HK-2 (cell line): ENCODE data around the gene SCRN1.
"Not testable (repeated sequence)": the region's sequence is repeated elsewhere in the genome, so short reads cannot be mapped to it uniquely, and the experiment has no call there.

Experiments used
- DNase-seq: peaks from one replicate; pipeline ENCODE4 v3.0.0-alpha.2; 2018; ENCODE audit not compliant: unreplicated experiment

SCRN1 gene

DNA sequence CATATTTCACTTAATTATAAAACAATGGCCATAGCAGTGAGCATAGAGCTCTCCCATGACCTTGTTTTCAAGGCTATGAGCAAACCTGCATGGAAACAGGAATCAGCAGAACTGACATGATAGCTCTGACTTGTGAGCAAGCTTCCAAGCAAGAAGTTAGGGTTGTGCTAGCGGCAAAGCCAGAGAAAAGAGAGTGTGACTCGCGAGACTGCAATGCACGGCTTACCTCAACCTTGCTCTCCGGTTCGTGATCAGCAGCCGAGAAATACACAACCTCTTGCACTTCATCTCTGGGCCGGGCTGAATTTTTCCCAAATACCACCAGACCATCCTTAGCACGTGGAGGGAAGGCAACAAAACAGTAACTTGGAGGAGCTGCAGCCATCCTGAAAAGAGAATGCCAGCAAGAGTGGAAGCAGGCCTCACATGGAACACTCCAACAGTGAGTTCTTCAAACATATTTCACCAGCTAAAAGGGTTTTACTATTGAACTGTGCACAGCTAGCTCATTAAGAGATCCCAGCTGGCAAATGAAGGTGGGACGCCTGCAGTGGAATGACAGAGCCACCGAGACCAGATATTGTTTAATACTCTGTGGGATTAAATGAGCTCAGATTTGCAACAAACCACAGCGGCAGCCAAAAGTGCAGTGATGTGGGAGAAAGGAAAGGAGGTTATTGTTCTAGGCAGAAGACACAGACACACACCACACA lies 20.8 kb downstream of the SCRN1 start:
- DNase-seq = peak; percentile 71

DNA sequence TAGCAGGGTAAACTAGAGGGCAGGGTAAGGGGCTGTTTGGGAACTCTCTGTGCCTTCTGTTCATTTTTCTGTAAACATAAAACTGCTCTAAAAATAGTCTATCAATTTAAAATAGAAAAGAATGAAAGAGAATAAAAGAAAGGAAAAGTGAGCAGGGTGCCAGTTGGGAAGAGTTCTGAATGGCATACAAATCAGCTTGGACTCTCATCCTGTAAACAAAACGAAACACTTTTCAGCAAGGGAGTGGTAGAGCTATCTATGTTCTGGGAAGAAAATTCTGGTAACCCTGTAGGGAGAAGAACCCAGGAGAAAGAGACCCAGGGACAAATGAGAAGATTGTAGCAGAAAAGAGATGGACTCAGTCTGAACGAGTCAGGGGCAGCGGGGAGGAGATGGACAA lies 24.6 kb downstream of the SCRN1 start:
- no peak for DNase-seq

DNA sequence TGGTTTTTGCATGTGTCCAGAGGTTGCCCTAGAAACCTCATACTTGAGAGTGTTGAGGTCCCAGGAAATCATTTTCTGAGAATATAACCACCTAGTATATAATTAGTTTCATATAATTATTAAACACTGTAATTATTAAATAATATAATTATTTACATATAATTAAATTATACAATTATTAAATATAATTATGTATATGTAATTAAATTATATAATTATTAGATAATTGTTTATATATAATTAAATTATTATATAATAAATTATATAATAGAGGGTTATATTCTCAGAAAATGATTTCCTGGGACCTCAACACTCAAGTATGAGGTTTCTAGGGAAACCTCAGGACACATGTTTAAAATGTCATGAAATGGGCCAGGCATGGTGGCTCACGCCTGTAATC lies 27.6 kb downstream of the SCRN1 start:
- DNase-seq = no peak

- DNase-seq = not testable (repeated sequence)
Measured at GRCh38 chr7:29961611-29962010, 28.0 kb downstream of the SCRN1 start.

- DNase-seq = no peak
Measured at GRCh38 chr7:29958667-29959358, 30.8 kb downstream of the SCRN1 start.

DNA sequence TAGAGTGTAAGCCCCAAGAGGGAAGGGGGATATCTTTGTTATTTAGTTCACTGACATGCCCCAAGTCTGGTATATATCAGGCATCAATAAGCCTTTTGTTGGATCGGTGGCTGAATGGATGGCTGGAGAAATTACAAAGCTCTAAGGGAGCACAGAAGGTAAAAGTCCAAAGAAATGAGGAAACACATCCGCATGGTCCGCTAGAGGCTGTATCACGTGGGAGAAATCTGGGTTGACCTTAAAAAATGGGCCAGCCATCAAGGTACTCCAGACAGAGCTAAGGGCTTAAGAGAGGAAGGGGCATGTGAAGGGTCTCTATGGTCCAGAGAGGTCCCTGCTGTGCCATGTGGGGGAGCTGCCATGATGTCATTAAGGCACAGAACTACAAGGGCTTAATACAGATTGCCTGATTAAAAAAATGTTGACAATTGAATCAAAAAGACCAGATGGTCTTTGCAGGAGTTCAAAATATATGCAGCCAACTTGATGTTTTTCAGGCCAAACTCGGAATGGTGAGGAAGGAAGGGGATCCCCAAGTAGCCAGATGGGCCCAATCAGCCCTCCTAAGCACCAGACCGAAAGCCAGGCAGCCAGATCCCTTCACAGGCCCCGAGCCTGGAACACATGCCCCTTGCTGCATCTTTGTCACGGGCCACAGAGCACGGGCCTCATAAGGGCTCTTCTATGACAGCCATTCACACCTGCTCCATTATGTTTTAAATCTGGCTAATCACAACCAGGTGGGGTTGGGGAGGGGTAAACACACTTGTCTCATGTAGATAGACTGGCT lies 31.9 kb downstream of the SCRN1 start:
- no peak for DNase-seq

DNA sequence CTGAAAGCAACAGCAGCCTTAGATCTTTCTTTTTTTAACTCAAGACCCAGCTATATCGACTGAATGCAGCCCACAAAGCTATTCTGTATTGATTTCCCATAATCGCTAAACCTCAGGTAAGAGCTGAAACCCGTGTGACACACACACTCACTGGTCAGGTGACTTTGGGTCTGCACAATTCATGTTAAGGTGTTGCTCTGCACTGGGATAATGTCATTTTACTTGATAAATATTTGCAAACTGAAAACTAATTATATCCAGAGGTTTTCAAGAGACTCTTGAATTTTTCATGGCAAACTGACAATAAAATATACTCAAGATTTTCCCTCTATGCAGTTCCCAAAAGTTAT lies 33.1 kb downstream of the SCRN1 start:
- DNase-seq = no peak

DNA sequence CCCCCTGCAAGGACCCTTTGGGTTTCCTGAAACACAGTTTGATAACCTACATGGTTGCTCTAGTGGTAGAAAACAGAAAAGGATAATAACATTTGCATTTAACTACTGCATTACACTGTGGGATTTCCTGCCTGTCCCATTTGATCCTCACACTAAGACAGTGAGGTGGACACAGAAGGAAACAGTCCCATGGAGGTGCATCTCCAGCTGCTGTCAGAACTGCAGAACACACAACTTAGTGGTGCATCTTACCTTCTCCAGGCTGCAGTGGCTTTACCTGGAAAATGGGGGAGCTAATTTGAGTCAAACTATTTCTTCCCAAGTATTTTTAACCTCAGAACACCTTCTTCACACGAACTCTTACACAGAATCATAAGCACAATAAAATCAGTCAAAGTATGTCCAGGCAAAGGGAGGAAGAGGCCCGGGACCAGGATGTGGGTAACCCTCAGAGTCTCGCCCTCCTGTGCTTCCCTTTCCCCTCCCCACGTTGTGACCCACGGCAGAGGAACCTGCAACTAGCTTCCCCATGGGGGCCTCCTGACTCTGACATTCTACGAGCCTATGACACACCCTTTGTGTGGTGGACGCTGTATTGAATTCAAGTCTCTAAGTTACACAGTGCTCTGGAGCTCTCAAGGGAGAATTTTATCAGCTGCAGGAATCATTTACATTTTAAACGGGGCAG lies 33.7 kb downstream of the SCRN1 start:
- DNase-seq = no peak

DNA sequence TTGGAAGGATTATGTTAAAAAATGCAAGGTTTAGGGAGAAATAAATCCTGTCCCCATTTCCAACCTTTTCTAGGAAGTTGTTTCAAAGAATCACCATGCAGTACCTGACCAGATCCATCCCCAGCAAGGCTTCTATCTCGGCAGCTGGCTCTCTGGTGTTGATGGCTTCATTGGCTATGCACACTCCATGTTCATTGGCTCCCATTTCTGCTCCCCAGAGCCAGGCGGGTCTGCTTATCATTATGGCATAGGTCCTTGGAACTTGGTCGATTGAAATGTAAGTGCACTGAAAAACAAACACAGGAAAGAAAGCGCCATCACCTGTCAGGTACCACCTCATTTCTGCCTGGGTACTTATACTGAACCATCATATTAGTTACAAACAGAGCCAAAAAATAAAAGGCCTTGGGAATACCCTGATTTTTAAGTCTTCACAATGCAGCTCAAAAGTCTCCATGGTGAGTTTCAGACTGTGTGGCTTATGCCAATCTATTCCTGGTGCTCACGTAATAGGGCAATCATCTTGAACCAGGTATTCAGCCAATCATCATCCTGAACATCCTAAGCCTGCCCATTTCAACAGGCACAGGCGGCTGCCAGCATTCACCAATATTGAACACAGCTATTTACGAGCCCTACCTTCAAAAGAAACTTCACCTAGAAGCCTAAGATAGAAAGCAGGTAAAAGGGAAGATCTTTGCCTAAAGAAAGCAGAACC lies 34.4 kb downstream of the SCRN1 start:
- DNase-seq = no peak

- no peak for DNase-seq
Measured at GRCh38 chr7:29953726-29954347, 35.8 kb downstream of the SCRN1 start.

- no peak for DNase-seq
Measured at GRCh38 chr7:29951206-29951605, 38.4 kb downstream of the SCRN1 start.

GRCh38 chr7:29950480-29950879 lies 39.1 kb downstream of the SCRN1 start:
- DNase-seq = no peak

DNA sequence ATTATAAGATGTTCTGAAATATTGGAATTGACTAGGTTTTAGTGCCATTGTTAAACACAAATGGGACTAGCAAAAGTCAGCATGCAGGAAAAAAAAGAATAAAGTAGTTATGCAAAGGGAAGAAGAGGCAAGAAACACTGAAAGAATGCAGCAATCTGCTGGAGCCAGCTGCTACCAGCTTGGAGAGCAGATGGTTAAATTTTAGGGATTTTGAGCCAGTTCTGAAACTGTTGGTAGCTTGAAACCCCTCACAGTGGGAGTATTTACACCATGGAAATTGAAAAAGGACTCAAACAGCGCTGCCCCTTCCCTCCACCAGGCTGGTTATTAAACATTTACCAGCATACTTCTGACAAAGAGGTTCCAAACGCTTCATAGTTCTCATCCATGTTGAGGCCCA lies 41.0 kb downstream of the SCRN1 start:
- DNase-seq = no peak

DNA sequence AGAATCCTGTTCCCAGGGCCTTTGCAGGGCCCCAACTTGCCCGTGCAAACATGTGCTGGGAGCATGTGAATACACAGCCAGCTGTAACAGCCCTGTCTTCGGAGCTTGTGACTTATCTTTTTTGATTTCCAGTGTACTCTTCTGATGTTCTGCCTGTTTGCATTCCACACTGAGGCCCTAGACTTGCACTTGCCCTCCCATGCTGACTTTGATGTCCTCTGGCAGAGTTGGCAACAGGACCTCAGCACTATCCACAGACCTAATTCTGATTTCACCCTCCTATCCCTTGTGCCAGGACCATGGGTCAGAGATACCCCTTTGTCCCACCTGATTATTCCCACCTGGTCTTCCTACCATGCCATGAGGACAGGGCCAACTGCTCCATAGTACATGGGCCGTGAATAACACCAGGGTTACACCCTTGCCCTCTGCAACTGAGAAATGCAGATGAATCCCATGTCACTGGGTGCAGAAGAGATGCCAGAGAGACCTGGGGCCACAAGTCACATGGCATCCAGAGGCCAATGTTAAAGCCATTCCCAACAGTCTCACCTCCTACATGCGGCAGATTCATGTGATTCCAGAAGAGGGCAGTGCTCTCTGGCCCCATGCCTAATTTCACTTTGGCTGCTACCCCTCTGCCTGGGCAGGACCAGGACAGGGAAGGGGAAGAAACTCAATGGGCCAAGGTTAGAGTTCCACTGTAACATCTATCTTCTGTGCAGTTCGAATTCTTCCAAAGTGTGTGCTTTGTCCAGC lies 43.0 kb downstream of the SCRN1 start:
- DNase-seq = no peak

- no peak for DNase-seq
Measured at GRCh38 chr7:29945259-29945809, 44.3 kb downstream of the SCRN1 start.

DNA sequence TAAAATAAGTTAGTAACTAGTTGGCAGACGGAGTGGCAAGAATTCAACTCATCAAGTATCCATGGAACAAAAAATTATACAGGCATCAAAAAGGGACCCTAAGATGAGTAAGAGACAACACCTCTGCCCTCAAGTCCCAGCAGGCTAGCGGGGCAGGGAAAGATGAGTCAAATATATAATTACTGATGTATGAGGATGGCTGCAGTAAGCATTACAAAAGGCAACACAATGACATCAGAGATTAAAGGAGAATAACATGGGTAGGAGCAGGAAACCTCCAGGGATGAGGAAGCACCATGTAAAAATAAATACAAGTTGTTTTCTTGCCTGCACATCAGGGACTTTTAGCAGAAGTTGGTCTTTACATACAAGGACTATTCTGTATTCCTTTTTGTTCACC lies 49.4 kb downstream of the SCRN1 start:
- DNase-seq = no peak

DNA sequence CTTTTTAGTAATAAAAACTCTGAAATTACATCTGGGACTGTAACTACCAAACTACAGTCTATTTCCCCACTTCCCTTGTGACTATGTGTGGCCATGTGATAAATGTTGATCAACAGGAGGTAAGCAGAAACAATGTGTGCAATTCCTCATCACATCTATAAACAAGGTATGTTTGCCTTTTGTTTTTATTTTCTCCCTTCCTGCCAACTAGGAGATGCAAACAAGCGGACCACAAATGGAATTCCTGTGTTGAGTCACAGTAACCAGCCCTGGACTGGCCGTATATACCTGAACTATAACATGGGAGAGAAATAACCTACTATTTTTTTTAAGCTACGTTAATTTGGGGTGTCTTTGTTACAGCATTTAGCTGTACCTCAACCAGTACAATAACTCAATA lies 52.5 kb downstream of the SCRN1 start:
- DNase-seq = no peak

GRCh38 chr7:29935111-29935510 lies 54.5 kb downstream of the SCRN1 start:
- no peak for DNase-seq

DNA sequence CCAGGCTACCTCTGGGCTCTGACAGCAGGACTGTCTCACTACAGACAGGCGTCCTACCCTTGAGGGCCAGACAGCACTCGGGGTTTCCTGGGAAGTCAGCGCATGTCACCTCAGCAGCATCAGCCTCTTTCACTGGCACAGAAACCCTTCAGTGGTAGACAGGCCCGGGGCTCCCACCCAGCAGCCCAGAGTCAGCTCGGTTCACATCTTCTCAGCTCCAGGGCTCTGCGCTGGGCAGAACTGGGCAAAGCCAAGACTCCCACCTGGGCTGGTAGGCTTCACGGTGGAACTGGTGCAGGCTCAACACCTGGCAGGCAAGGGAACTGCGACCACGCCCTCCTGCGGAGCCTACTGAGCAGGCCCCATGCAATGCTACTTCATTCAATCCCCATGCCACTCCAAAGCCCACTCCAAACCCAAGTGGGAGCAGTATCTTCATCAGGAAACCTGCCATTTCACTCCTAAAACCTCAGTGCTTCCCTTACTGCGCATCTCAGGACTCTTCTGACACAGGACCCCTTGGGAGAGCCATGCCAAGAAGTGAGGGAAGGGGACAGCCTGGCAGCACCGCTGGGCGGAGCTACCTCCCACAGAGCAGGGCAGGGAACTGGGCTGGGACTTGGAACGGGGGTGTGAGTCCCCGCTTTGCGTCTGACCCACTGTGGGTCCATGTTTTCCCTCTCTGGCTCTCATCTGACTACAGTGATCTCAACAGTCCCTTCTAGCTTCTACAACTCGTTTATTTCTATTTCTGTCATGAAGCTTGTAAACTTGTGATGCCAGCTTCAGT lies 60.4 kb downstream of the SCRN1 start:
- no peak for DNase-seq
